ENCODE data around the gene ATRAID.
A peak's percentile ranks its signal among the peaks of the same experiment; 100 is the strongest.

Gene ATRAID

GRCh38 chr2:27264253-27264752, 52.5 kb downstream of the ATRAID start:
- H4K20me1 ChIP-seq (ENCODE audit: control insufficient read depth, insufficient read depth, low read depth, low read length): no peaks in the 10 kb centered on the region
- H3K9me2 ChIP-seq (replicated peaks; ENCODE audit: control insufficient read depth, low read length): no peaks in the 10 kb centered on the region
- no peaks in the 10 kb centered on the region for H3K36me3 ChIP-seq (ENCODE audit: control insufficient read depth, low read length)
- TF ChIP-seq EZH2phosphoT487 (IDR thresholded peaks at IDR 0.05; ENCODE audit: borderline replicate concordance, low read length): no peak
- TF ChIP-seq CTCF (IDR thresholded peaks at IDR 0.05; ENCODE audit: low read depth, low read length, poor library complexity, severe bottlenecking): no peak
- no peaks in the 10 kb centered on the region for H3K79me2 ChIP-seq (ENCODE audit: control insufficient read depth, low read length)
- H3K27me3 ChIP-seq (ENCODE audit: control insufficient read depth, low read length): peaks cover 73% of the 10 kb centered on the region
- H3K4me3 ChIP-seq (ENCODE audit: low read length): peak overlapping the region; percentile 78
- peaks cover 33% of the 10 kb centered on the region for H3K4me1 ChIP-seq (ENCODE audit: control insufficient read depth, low read length)
- no peak overlapping the region for H3K27ac ChIP-seq (ENCODE audit: low read depth, low read length)
- H3K9me3 ChIP-seq (ENCODE audit: control insufficient read depth, insufficient read depth, low read length): no peaks in the 10 kb centered on the region
- H3K4me2 ChIP-seq (ENCODE audit: low read length): peak overlapping the region; percentile 89
- no peaks in the 10 kb centered on the region for H3F3A ChIP-seq (ENCODE audit: control insufficient read depth, insufficient read depth)

- H3K36me3 ChIP-seq (ENCODE audit: control insufficient read depth, low read length): no peaks in the 10 kb centered on the region
- TF ChIP-seq CTCF (IDR thresholded peaks at IDR 0.05; ENCODE audit: low read depth, low read length, poor library complexity, severe bottlenecking) (peak; percentile 73), EZH2phosphoT487 (IDR thresholded peaks at IDR 0.05; ENCODE audit: borderline replicate concordance, low read length) (no peak)
- peaks cover 33% of the 10 kb centered on the region for H3K4me1 ChIP-seq (ENCODE audit: control insufficient read depth, low read length)
- peak overlapping the region; percentile 78 for H3K4me3 ChIP-seq (ENCODE audit: low read length)
- no peaks in the 10 kb centered on the region for H3K79me2 ChIP-seq (ENCODE audit: control insufficient read depth, low read length)
- H4K20me1 ChIP-seq (ENCODE audit: control insufficient read depth, insufficient read depth, low read depth, low read length): no peaks in the 10 kb centered on the region
- peak overlapping the region; percentile 89 for H3K4me2 ChIP-seq (ENCODE audit: low read length)
- no peaks in the 10 kb centered on the region for H3K9me2 ChIP-seq (replicated peaks; ENCODE audit: control insufficient read depth, low read length)
- H3K27ac ChIP-seq (ENCODE audit: low read depth, low read length): no peak overlapping the region
- H3K27me3 ChIP-seq (ENCODE audit: control insufficient read depth, low read length): peaks cover 68% of the 10 kb centered on the region
- H3K9me3 ChIP-seq (ENCODE audit: control insufficient read depth, insufficient read depth, low read length): no peaks in the 10 kb centered on the region
- H3F3A ChIP-seq (ENCODE audit: control insufficient read depth, insufficient read depth): no peaks in the 10 kb centered on the region
Observed at GRCh38 chr2:27264753-27265535, 53.1 kb downstream of the ATRAID start.

- Histone ChIP-seq H3K9me2 (replicated peaks; ENCODE audit: control insufficient read depth, low read length) (no peaks in the 10 kb centered on the region), H3K36me3 (ENCODE audit: control insufficient read depth, low read length) (no peaks in the 10 kb centered on the region), H4K20me1 (ENCODE audit: control insufficient read depth, insufficient read depth, low read depth, low read length) (no peaks in the 10 kb centered on the region), H3K4me3 (ENCODE audit: low read length) (no peak overlapping the region), H3K4me1 (ENCODE audit: control insufficient read depth, low read length) (peaks cover 33% of the 10 kb centered on the region), H3K4me2 (ENCODE audit: low read length) (no peak overlapping the region; the same call in 1 of the 2 replicates), H3K27me3 (ENCODE audit: control insufficient read depth, low read length) (peaks cover 62% of the 10 kb centered on the region), H3K27ac (ENCODE audit: low read depth, low read length) (no peak overlapping the region), H3K79me2 (ENCODE audit: control insufficient read depth, low read length) (no peaks in the 10 kb centered on the region), H3F3A (ENCODE audit: control insufficient read depth, insufficient read depth) (no peaks in the 10 kb centered on the region), H3K9me3 (ENCODE audit: control insufficient read depth, insufficient read depth, low read length) (no peaks in the 10 kb centered on the region)
- TF ChIP-seq EZH2phosphoT487 (IDR thresholded peaks at IDR 0.05; ENCODE audit: borderline replicate concordance, low read length) (no peak), CTCF (IDR thresholded peaks at IDR 0.05; ENCODE audit: low read depth, low read length, poor library complexity, severe bottlenecking) (no peak)
Observed at GRCh38 chr2:27265536-27265870, 53.7 kb downstream of the ATRAID start.

Measured in DOHH2 (cell line).